ENCODE data around the gene PCSK6. TPM values are rescaled to one million over a fixed set of nuclear protein-coding genes. Genes with fewer than 3 reads are reported as not detected.

Gene PCSK6
- total RNA-seq, 1 experiment from 2014 or later: 2.9 TPM

DNA sequence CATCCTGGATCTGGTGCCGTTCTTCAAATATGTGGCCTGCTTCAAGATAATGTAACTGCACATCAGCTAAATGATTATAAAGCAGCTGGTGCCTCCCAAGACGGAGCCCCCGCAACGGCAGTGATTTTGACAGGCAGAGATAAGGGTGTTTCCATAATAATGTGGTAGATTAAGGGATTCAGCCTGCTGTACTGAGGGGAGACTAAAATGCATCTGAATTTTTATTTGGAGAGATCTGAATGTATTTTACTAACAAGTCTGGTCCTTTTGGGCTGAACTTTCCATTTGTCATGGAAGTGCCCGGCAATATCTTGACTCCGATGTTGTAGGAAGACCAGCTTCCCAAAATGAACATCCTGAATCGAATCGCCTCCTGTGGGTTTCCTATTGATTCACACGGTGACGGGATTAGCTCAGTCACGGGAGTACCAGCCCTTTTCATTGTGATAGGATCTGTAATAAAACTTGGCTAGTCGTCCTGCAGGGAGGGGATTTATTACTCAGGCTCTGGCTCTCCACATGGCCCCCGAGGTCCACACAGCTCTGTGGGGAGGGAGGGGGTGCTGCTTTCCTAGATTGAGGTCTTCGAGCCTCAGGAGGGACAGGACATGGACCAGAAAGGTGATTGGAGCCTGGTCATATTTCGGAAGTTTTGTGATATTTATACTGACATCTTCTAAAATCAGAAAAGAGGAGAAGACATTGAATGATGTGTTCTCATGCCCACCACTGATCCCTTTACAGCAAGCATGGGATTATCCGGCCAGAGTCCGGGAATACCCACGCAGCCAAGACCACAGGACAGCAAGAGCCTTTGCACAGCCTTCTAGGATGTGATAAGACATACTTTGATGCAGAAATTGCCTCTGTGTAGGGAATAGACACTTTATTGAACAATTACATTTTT is 2.5 kb upstream of the PCSK6 start:
- Mint-ChIP-seq H3K4me1 (peaks cover 31% of the 10 kb centered on the region), H3K4me3 (no peak overlapping the region), H3K36me3 (no peaks in the 10 kb centered on the region), H3K9me3 (no peaks in the 10 kb centered on the region), H3K27ac (no peak overlapping the region), H3K27me3 (ENCODE audit: low read depth) (peaks cover 58% of the 10 kb centered on the region)
- CTCF ChIA-PET: no interaction called here
- POLR2A ChIA-PET: no interaction called here
- ATAC-seq: no peak
- no peak for TF ChIP-seq NFATC4 (CRISPR knock-in tag; IDR thresholded peaks at IDR 0.05)
- TF ChIP-seq, protein P1, sequence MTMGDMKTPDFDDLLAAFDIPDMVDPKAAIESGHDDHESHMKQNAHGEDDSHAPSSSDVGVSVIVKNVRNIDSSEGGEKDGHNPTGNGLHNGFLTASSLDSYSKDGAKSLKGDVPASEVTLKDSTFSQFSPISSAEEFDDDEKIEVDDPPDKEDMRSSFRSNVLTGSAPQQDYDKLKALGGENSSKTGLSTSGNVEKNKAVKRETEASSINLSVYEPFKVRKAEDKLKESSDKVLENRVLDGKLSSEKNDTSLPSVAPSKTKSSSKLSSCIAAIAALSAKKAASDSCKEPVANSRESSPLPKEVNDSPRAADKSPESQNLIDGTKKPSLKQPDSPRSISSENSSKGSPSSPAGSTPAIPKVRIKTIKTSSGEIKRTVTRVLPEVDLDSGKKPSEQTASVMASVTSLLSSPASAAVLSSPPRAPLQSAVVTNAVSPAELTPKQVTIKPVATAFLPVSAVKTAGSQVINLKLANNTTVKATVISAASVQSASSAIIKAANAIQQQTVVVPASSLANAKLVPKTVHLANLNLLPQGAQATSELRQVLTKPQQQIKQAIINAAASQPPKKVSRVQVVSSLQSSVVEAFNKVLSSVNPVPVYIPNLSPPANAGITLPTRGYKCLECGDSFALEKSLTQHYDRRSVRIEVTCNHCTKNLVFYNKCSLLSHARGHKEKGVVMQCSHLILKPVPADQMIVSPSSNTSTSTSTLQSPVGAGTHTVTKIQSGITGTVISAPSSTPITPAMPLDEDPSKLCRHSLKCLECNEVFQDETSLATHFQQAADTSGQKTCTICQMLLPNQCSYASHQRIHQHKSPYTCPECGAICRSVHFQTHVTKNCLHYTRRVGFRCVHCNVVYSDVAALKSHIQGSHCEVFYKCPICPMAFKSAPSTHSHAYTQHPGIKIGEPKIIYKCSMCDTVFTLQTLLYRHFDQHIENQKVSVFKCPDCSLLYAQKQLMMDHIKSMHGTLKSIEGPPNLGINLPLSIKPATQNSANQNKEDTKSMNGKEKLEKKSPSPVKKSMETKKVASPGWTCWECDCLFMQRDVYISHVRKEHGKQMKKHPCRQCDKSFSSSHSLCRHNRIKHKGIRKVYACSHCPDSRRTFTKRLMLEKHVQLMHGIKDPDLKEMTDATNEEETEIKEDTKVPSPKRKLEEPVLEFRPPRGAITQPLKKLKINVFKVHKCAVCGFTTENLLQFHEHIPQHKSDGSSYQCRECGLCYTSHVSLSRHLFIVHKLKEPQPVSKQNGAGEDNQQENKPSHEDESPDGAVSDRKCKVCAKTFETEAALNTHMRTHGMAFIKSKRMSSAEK (CRISPR knock-in tag; IDR thresholded peaks at IDR 0.05; ENCODE audit: borderline replicate concordance): no peak
- TF ChIP-seq, protein P2, sequence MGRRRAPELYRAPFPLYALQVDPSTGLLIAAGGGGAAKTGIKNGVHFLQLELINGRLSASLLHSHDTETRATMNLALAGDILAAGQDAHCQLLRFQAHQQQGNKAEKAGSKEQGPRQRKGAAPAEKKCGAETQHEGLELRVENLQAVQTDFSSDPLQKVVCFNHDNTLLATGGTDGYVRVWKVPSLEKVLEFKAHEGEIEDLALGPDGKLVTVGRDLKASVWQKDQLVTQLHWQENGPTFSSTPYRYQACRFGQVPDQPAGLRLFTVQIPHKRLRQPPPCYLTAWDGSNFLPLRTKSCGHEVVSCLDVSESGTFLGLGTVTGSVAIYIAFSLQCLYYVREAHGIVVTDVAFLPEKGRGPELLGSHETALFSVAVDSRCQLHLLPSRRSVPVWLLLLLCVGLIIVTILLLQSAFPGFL (CRISPR knock-in tag; IDR thresholded peaks at IDR 0.05; ENCODE audit: borderline replicate concordance): no peak
- no peak for TF ChIP-seq OVOL2 (CRISPR knock-in tag; IDR thresholded peaks at IDR 0.05; ENCODE audit: borderline replicate concordance)
- no peak for TF ChIP-seq KAT7 (CRISPR knock-in tag; IDR thresholded peaks at IDR 0.05; ENCODE audit: borderline replicate concordance)
- TF ChIP-seq, protein P3, sequence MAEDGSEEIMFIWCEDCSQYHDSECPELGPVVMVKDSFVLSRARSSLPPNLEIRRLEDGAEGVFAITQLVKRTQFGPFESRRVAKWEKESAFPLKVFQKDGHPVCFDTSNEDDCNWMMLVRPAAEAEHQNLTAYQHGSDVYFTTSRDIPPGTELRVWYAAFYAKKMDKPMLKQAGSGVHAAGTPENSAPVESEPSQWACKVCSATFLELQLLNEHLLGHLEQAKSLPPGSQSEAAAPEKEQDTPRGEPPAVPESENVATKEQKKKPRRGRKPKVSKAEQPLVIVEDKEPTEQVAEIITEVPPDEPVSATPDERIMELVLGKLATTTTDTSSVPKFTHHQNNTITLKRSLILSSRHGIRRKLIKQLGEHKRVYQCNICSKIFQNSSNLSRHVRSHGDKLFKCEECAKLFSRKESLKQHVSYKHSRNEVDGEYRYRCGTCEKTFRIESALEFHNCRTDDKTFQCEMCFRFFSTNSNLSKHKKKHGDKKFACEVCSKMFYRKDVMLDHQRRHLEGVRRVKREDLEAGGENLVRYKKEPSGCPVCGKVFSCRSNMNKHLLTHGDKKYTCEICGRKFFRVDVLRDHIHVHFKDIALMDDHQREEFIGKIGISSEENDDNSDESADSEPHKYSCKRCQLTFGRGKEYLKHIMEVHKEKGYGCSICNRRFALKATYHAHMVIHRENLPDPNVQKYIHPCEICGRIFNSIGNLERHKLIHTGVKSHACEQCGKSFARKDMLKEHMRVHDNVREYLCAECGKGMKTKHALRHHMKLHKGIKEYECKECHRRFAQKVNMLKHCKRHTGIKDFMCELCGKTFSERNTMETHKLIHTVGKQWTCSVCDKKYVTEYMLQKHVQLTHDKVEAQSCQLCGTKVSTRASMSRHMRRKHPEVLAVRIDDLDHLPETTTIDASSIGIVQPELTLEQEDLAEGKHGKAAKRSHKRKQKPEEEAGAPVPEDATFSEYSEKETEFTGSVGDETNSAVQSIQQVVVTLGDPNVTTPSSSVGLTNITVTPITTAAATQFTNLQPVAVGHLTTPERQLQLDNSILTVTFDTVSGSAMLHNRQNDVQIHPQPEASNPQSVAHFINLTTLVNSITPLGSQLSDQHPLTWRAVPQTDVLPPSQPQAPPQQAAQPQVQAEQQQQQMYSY (CRISPR knock-in tag; IDR thresholded peaks at IDR 0.05): no peak
- no peak for TF ChIP-seq FOXP1 (CRISPR knock-in tag; IDR thresholded peaks at IDR 0.05; ENCODE audit: borderline replicate concordance)
- TF ChIP-seq MYBL2 (CRISPR knock-in tag; IDR thresholded peaks at IDR 0.05): no peak
- no peak for TF ChIP-seq ZBTB21 (CRISPR knock-in tag; IDR thresholded peaks at IDR 0.05; ENCODE audit: borderline replicate concordance)
- TF ChIP-seq SMAD4 (CRISPR knock-in tag; IDR thresholded peaks at IDR 0.05): no peak
- no peak for TF ChIP-seq CREB1 (CRISPR knock-in tag; IDR thresholded peaks at IDR 0.05)
- no peak for TF ChIP-seq ZNF121 (CRISPR knock-in tag; IDR thresholded peaks at IDR 0.05)
- TF ChIP-seq, protein P4, sequence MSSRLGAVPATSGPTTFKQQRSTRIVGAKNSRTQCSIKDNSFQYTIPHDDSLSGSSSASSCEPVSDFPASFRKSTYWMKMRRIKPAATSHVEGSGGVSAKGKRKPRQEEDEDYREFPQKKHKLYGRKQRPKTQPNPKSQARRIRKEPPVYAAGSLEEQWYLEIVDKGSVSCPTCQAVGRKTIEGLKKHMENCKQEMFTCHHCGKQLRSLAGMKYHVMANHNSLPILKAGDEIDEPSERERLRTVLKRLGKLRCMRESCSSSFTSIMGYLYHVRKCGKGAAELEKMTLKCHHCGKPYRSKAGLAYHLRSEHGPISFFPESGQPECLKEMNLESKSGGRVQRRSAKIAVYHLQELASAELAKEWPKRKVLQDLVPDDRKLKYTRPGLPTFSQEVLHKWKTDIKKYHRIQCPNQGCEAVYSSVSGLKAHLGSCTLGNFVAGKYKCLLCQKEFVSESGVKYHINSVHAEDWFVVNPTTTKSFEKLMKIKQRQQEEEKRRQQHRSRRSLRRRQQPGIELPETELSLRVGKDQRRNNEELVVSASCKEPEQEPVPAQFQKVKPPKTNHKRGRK (CRISPR knock-in tag; IDR thresholded peaks at IDR 0.05; ENCODE audit: borderline replicate concordance): no peak
- no peak for DNase-seq (ENCODE audit: low spot score)
